Ramos (cell line): ENCODE measurements around the gene HBP1.
"Not testable (repeated sequence)": the region's sequence is repeated elsewhere in the genome, so short reads cannot be mapped to it uniquely, and the experiment has no call there.

ENCODE experiments used
- in situ Hi-C: fragments of 300-500 bp; cut with MboI; formaldehyde crosslinking; loops from one replicate; pipeline ENCODE4 v1.14.3; 2022; ENCODE audit warnings: low sequenced_read_pairs; ENCODE audit not compliant: unreplicated experiment

Gene HBP1, protein sequence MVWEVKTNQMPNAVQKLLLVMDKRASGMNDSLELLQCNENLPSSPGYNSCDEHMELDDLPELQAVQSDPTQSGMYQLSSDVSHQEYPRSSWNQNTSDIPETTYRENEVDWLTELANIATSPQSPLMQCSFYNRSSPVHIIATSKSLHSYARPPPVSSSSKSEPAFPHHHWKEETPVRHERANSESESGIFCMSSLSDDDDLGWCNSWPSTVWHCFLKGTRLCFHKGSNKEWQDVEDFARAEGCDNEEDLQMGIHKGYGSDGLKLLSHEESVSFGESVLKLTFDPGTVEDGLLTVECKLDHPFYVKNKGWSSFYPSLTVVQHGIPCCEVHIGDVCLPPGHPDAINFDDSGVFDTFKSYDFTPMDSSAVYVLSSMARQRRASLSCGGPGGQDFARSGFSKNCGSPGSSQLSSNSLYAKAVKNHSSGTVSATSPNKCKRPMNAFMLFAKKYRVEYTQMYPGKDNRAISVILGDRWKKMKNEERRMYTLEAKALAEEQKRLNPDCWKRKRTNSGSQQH

DNA sequence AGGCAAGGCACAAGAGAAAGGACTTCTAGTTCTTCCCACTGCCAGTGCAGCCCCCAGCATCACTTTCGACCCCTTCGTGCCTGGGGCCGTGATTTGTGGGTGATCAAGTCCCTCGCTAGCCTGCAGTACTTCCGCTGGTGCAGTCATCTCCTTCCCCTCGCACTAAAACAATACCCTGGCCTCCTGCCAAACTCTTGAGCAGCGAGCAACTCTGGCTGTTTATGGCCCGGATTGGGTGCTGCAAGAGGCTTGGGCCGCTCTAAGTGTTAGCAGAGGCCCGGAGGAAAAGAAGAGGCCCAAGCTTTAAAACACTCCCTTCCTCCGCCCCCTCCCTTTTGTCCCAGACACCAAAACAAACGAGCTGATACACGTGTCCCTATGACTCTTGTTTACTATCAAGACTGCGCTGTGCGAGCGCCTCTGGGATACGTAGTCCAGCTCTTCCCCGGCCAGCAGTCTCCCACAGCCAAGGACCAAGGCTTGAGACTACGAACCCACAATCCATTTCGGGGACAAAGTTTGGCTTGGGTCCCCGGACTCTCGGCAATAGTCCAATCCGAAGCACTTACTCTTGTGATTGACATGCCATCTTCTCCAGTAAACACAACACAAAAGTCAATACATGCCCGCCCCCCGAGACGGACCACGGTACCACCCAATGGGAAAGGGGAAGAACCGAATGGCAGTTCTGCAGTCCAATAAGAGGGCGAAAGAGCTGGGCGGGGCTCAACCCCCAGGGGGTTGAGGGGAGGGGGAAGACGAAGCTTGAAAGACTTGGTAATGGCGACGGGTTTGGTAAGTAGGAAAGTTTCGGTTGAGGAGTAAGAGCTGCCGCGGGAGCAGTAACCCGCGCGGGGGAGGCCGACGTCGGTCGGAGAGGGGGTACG, at the start of gene HBP1:
TSS of gene HBP1 (plus strand) at position 771 of the 887 bp plus-strand sequence. CDS start 10,891 bp downstream, outside the sequence.
- in situ Hi-C loops = no loop called here

DNA sequence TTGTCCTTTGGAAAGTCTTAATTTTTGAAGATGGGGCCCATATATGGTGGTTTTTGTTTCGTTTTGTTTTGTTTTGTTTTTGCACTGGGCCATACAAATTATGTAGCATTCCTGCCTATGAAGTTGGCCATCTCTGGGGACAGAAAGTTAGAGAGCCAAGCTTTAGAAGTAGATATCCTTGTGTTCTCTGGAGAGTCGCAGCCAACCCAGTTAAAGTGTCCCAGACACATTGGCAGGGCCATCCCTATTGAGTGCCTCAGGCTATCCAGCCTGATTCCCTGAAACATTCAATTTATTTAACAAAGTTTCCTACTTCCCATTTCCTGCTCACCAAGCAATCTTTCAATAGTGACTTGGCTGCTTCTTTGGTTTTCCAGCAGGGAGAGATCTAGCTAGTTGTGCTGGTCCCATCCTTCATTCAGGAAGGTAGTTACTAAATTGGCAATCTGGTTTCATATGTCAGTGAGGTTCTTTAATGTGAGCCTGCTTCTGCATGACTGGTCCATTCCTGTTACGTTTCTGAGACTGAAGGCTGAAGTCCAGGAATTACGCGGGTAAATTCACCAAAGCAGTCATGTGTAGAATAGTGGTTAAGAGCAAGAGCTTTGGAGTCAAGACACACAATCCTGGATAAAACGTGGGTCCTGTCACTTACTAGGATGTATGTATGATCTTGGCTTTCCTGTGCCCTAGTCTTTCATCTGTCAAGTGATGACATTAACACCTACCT, 49.3 kb upstream of the HBP1 start:
- in situ Hi-C loops = no loop called here

DNA sequence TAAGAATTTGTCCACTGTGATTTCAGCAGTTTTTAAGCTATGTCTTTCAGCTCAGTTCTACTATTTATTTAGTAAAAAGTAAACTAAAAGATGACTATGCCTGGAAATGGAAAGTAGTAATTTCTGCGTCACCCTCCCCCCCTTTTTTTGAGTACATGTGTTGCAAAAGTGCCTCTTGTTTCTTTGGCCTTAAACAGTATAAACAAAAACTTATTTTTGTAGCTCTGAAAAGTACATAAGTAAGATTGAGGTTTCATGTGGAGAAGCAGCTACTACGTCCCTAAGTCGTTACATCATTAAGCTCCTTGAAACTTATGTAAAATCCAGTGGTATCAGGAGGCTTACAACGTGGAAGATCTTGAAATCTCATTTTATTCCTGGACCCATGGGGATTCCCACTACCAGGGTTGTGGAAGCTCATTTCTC, 46.3 kb upstream of the HBP1 start:
- in situ Hi-C loops = no loop called here

DNA sequence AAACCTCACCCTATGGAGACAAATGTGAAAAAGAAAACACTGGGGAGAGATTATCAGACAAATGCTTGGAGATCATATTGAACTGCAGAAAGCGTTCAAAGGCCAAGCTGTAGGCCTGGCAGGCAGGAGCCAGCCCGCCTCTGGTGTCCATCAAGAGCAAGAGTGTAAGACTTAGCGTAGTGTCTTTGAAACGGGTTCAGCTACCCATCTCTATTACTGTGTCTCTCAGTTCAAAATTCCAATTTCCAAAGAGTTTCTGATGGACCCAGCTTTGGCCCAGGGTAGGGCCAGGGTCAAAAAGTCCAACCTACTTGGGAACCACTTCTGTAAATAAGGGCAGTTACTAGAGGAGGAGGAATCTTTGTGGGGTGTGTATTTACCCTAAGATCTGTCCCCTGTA, 45.4 kb upstream of the HBP1 start:
- in situ Hi-C loops = no loop called here

DNA sequence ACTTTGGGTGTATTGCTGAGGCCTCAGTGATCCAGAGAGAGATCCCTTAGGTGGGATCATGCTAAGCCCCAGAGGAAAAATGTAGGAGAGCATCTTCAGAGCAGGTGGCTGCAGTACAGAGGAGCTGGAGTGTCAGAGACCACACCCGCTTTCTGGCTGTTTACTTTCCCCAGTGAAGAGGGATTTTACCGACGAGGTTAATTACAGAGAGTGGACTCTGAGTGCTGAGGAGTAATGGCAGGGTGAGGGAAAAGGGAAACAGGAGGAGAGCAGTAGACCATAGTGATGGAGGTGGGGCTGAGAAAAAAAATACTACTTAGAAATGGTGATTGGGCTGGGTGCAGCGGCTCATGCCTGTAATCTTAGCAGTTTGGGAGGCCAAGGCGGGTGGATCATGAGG, 43.3 kb upstream of the HBP1 start:
- in situ Hi-C loops = no loop called here

DNA sequence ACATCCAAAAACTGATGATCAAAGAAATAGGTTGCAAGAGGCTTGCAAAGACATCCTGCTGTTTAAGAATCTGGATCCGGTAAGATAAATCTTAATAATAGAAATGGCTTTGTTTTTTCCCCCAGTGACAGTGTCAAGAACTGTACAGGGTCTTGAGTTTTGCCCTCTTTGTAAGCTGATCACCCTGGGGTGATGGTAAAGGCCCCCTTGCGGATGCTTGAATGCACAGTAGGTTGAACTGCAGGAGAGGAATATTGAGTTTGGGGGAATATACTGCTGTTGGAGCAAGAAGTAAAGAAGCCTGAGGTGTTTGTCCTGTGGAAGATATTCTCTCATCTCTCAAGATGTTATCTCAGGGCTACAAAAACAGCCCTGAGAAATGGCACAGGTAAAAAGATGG, 40.6 kb upstream of the HBP1 start:
- in situ Hi-C loops = no loop called here

DNA sequence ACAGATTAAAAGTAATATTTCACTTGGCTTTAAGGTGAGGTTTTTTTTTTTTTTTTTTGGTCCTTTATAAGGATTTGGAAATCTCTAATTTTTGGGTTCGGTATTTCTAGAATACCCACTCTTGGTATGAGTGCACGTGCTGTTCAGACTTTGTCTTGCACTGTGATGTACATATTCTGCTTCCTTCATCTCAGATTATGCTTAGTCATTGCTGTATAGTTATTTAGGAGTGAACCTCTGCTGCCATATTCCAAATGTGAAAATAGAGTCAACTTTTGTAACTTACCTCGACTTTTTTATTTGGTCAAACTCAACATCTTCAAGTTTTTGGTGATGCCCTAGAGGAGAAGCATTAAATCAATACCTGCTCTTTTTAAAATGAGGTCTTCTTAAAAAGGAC, 40.1 kb upstream of the HBP1 start:
- in situ Hi-C loops = no loop called here

DNA sequence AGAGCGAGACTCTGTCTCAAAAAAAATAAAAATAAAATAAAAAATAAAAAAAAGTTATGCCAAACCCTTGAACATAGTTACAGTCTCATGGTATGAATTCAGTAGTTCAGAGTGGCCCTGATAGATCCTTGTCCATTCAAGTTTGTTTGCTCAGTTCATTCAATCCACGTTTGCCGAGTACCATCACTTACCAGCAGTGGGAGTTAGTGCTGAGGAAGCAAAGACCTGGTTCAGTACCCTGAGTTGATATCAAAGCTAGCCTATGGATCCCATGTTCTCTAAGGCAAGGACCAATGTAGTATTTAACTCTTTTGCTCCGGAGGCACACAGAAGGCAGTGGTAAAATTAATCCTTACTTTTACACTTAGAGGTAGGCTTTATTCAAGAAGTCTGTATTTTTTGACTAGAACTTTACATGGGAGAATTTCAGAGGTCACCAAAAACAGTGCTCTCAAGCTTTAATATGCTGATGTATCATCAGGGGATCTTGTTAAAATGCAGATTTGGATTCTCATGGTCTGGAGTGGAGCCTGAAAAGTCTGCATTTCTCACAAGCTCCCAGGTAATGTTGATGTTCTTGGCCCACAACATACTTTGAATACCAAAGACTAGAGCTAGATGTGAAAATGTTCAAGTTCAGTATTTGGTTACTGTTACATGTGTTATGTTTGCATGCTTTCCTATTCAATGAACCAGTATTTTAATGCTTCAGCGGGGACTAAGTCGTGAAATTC, 38.1 kb upstream of the HBP1 start:
- in situ Hi-C loops = no loop called here

DNA sequence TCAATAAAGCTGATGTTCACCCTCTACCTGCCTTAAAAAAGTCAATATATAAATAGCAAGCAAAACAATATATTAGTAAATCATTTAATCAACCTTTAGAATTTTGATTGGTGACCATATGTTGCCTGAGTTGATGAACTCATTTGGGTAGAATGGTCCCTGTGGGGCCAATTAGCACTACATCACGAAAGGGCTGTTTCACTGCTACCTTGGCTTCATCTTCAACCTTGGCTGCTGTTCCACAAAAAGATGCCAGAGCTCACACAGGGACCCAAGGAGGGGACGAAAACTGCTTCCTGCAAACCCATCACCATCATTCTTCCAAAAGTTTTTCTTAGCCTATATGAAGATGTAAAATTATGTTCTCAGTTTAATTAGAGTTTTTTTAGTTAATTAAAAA, 35.4 kb upstream of the HBP1 start:
- in situ Hi-C loops = no loop called here

DNA sequence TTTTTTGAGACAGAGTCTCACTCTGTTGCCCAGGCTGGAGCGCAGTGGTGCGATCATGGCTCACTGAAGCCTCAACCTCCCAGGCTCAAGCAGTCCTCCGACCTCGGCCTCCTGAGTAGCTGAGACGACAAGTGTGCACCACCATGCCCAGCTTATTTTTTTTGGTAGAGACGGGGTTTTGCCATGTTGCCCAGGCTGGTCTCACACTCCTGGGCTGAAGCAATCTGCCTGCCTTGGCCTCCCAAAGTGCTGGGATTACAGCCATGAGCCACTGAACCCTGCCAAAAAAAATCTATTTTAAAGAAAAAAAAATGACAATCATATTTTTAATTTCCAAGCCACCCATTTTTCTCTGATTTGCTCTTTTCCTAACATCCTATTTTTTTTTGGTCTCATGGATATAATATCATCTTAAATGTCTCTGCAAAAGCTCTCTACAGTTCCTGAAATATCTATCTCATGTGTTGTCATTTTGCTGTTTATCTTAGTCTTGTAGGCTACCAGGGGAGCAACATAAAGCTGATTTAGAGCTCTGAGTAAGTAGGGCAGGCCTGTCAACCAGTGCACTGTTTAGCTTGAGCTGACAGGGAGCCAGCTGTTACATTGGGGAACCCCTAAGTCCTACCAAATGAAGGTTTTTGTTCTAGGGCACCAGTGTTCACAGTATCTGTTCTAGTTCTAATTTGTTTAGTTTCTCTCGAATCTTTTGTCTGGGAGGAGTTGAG, 29.9 kb upstream of the HBP1 start:
- in situ Hi-C loops = no loop called here

DNA sequence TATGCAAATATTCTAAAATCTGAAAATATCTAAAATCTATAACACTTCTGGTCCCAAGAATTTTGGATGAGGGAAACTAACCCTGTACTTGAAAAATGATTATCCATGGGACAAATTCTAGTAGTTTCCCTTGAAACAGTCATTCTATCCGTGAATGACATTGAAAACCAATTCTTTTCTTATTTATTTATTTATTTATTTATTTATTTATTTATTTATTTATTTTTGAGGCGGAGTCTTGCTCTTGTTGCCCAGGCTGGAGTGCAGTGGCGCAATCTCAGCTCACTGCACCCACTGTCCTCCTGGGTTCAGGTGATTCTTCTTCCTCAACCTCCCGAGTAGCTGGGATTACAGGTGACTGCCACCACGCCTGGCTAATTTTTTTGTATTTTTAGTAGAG, 24.9 kb upstream of the HBP1 start:
- in situ Hi-C loops = not testable (repeated sequence)

DNA sequence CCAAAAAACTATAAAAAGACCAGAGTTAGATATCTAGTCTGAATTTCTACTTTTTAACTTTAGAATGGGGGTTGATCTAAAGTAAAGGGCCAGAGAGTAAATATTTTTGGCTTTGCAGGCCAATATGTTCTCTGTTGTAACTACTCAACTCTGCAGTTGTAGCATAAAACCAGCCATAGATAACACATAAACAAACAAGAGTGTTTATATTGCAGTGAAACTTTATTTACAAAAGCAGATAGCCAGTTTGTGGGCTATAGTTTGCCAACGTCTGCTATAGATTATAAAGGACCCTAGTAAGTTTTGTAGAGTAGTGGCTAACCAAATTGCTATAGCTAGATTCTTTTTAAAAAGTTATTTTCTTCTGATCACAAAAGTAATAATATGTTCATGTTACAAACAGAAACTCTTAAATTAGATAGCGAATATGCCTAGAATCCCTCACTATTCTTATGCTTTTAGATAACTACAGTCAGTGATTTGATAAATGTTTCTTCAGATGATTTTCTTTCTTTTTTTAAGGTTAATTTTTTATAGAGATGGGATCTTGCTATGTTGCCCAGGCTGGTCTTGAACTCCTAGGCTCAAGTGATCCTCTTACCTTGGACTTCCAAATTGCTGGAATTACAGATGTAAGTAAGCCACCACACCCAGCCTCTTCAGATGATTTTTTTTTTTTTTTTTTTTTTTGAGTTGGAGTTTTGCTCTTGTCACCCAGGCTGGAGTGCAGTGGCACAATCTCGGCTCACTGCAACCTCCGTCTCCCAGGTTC, 23.6 kb upstream of the HBP1 start:
- in situ Hi-C loops = loop anchor here (5.0 kb wide), 2 partner anchors 98 to 193 kb away; no protein-coding TSS in a partner anchor

DNA sequence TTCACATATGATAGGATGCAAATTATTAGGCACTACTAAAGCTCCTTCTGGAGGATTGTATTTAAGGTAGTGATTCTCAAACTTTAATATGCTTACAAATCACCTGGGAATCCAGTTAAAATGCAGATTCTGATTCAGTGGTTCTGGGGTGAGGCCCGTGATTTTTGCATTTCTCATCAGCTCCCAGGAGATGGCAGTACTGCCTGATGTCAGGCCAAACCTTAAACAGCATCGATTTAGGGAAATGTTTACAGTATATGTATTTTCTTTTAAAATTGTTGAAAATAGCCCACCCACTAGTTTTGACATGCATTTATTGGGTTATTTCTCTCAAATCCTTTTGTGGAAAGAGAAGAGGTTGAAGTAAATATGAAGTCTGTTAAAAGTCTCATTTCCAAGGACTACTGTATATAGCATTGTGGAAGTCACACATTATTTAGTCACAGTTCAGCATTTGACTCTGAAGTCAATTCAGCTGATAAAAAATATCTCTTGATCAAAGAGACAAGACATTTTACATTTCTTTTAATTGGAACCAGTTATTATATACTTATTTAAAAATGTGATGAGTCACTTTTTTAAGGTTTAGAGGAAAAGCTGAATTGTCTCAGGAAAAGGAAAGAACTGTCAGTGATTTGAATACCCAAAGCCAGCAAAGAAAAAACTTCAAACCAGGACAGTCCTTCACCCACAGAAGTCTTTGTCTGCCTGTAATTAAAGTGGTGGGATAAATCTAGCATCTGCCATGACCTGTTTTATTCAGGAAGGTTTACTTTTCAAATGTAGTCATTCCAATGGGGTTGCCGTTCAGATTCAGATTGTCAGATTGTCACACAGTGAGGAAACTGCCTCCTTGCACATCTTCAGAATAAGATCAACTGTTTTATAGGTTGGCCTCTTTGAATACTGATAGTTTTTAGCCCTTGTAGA, 21.1 kb upstream of the HBP1 start:
- in situ Hi-C loops = loop anchor here (5.0 kb wide), 2 partner anchors 100 to 195 kb away; no protein-coding TSS in a partner anchor

DNA sequence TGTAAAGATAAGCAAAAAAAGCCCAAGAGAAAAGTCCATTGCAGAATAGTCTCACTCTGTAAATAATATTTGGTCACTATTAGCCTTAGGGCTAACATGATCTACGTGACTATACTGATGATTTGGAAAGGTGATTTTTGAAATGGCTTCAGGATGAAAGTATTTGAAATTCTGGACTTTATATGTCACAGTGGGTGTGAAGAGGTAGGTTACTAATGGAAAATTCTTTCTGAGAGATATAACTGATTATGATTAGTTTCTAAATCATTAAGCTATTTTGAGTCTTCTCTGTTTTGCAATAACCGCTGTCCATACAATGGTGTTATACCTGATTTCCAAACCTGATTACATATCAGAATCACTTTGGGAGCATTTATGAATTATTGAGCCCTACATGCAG, 20.1 kb upstream of the HBP1 start:
- in situ Hi-C loops = loop anchor here (5.0 kb wide), 2 partner anchors 101 to 196 kb away; no protein-coding TSS in a partner anchor

DNA sequence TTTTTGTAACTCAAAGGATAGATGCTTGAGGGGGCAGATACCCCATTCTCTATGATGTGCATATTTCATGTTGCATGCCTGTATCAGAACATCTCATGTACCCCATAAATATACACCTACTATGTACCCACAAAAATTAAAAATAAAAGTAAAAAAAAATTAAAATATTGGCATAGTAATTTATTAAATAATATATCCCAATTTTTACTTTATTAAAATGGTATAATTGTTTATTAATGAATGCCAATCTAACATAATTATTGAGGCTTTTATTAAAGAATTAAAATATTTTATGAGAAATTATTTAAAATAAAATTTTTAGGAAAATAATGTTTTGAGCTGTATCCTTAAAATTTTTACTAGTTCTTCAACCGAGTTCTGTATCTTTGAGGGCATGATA, 18.9 kb upstream of the HBP1 start:
- in situ Hi-C loops = loop anchor here (5.0 kb wide), 3 partner anchors 103 to 358 kb away; no protein-coding TSS in a partner anchor

DNA sequence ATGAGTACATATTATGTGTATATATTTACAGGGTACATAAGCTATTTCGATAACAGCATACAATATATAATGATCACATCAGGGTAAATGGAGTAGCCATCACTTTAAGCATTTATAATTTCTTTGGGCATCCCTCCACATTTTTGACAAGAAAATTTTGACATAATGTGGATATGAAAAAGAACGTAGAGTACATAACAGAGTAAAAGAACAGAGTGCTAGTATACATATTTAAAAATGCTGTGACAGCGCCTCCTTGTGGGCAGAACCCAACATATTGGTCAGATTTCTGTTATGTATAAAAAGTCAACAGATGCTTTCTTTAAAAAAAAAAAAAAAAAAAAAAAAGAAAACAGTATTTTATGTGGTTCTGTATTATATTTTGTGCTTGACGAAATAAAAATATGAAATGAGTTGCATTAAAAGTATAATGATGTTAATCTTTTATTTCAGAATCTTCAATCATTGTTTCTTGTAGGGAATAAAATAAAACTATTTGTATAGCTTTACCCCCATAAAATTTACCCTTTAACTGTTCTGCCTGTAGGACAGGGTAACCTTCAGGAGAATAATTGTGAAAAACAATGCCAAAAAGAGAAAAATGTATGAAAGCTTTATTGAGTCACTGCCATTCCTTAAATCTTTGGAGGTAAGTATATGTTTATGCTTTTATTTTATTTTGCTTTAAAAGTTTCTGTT, 18.3 kb upstream of the HBP1 start:
- in situ Hi-C loops = loop anchor here (5.0 kb wide), 1 partner anchor 358 kb away; no protein-coding TSS in a partner anchor
